NCI-H128 (cell line): ENCODE data around the gene KRT72.

ENCODE experiments used
- DNase-seq: peaks from one replicate; lab custom pipeline; 2025; ENCODE audit not compliant: unreplicated experiment; lab: John Stamatoyannopoulos, UW

KRT72 gene

DNA sequence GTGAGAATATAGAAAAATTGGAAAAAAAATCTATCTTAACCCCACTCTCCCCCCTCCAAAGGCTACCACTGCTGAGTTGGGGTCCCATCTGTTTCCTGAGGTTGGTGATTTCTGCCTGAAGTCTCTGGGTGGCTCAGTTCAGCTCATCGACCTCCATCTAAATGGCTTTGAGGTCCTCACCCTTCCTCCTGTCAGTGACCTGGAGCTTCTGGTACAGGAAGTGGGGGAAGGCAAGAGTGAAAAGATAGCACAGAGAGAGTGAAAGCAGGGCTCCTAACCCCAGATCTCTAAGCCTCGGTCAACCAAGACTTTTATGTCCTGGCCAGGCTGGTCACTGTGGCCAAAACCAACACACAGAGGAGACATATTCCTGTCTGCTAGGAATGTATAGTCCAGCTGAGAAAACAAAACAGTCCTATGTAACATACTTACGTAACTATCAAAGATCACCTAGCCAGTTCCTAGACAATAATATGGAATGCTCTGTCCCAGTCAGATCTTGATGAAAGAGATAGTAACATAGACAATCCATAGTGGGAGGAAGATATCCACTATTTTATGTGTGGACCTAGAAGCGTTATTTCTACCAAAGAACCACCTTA is 29.4 kb upstream of the KRT72 start:
- DNase-seq = no peak

DNA sequence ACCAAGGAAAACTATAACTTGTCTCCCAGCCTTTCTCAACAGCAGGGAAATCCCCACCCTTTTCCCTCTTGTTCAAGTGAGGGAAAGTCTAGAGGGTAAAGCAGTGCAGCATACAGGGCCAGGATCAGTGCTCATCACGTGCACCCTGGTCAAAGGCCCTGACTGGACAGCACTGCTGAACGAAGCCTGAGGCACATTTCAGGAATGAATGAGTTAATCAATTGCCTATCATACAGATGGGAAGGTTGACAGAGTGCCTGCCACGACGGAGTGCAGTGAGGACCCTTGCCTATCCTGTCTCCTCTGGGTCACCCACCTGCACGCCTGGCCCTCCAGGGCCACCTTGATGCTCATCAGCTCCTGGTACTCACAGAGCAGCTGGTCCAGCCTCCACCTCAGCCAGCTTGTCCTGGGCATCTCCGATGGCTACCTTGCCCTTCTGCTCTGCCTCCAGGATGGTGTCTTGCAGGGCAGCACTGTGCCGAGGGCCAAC is 28.8 kb upstream of the KRT72 start:
- no peak for DNase-seq

DNA sequence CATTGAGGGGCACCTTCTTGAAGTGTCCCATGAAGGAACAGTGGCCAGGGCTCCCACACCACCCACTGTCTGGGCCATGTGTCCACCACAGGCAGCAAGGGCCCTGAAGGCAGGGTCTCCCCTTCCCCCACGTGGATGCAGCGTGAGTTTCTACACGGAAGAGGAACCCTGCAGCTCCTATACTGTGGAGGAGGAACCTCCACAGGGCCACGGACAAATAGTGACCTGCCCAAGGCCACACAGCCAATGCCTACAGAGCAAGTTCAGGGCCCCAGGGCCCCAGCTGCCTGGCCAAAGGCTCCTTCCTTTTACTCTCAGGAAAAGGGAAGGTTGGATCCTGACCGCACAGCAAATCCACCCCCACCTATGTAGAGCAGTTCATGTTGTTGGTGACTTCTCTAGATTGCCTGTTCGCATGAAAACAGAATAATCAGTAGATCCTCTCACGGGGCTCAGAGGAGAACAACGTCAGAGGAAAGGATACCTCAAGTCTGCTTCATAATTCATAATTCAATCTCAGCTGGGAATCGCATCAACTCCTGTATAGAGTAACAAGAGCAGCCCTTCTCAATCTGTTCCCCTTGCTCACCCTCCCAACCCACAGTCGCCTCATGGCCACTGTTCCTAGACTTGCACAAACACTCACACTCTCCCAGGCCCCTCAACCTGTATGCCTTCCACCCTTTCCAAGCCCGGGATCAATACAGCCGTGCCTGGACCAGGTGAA is 28.2 kb upstream of the KRT72 start:
- no peak for DNase-seq

DNA sequence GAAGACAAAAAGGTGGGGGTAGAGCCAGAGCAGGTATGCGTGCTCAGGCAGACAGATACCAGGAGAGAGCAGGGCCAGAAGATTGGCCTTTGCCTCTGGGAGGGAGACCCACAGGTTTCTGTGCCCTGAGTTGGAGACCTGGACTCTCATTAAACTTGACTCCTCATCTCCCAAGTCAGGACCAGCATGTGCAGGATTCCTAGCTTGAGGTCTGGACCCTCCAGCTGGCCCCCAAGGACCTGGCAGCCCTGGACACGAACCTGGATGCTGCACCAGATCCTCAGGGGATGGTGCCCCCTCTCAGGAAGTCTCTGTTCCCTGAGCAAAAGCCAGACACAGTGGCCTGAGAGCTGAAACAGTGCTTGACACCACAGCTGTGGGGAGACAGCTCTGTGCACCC is 27.6 kb upstream of the KRT72 start:
- DNase-seq = no peak

DNA sequence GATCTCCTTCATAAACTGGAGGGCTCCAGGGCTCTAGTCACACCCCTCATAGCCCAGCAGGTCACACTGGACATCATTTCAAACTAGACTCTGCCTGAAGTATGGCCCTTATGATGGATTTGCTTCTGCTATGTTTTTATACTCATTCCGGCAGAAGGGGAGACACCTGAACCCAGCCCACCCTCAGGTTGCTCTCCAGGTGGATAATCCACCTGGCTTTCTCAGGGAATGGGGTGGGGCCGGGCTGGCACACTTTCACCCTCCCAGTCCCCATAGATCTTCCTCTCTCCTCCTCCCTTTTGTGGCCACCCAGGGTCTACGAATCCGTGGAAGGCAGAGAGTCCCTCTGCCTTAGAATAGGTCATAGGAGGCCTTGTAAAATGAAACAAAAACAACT is 26.8 kb upstream of the KRT72 start:
- no peak for DNase-seq

DNA sequence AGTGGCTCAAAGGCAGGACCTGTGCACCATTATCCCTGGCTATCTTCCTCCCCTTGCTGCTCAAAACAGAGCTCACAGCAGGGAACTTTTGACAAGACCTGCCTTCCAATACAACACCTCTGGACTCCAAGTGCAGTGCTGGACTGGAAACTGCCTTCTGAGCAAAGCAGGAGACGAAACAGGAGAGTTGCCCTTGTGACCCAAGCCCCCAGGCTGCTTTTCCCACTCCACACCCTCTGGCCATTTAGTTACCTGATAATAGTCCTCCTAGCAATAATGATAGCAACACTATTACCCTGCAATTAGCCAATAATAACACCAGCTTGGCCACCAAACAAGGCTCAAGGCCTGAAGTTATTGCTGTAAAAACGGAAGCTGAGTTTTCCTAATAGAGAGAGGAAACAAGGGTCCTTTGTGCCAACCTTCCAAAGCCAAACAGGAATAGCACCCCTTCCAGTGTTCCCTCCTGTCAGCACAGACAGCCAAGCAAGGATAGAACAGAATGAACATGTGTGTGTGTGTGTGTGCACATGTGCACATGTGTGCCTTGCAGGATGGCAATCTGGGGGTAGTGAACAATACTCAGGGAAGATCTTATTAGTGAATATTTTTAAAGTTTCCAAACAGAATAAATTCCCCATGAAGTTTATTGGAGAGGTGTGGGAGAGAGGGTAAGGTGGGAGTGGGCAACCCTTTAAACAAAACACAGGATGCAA is 26.3 kb upstream of the KRT72 start:
- DNase-seq = no peak

DNA sequence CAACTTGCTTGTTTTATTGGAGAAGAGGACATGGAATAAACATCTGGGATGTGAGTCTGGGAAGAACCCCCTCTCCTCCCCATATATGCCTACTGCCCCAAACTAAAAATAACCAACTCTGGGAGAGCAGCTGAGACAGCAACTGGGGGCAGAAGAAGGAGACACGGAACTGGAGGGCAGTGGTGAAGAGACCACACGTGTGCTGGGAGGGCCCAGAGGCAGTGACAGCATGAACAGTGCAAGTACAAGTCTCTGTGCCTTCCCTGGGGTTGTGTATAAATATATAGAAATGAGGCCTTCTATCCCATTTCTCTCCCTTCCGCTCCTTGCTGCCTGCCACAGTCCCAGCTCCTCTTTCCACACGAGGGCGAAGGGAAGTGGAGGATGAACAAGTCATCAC is 21.1 kb upstream of the KRT72 start:
- no peak for DNase-seq

DNA sequence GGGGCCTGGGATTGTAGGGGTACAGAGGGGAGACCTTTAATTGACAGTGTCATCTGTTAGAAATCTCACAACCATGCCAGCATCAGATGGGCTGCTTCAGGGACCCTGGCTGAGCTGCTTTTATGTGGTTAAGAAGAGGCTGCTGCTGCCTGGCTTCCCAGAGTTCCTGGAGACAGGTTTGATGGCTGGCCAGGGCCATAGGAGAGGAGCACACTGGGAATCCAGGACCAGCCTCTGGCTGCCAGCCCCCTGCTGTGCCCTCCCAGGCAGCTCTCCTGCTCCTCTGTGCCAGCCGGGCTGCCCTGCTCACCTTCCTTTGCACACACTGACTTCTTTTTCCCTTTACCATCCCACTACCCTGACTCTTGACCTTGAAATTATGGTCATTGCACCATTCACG is 17.6 kb upstream of the KRT72 start:
- no peak for DNase-seq

DNA sequence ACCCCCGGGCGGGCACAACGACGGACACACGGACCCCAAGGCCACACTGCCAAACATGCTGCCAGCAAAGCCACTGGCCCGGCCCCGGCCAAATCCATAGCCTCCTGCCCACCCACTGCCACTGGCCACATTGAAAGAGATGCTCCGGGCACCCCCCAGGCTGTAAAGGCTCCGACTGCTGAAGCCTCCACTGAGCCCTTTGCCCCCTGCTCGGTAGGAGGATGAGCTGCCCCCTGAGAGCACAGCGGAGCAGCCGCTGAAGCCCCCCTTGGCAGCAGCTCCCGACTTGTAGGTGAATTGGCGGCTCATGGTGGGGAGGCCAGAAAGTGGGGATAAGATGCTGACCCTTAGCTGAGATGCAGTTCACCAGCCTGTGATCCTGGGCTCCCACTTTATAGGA is 17.0 kb upstream of the KRT72 start, which contains the start of gene KRT73:
TSS of gene KRT73 (minus strand) at position 344 of the 400 bp plus-strand sequence. CDS start at position 309, 35 bp downstream.
- no peak for DNase-seq

DNA sequence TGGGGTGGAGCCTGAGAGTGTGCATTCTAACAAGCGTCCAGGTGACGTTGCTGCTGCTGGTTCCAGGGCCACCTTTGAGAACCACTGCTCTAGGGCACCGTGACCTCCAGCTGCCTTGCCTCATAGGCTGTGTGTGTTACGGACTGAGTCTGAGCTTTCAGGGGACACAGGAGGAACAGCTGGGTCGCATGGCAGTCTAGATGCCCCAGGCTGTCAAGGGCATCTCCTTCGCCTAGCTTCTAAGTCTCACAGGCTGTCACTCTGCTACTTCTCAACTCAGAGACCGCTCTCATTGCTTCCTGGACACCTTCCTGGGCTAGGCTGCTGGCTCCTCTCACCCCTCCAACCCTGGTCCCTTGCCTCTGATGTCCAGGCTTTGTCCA is 16.1 kb upstream of the KRT72 start:
- no peak for DNase-seq

DNA sequence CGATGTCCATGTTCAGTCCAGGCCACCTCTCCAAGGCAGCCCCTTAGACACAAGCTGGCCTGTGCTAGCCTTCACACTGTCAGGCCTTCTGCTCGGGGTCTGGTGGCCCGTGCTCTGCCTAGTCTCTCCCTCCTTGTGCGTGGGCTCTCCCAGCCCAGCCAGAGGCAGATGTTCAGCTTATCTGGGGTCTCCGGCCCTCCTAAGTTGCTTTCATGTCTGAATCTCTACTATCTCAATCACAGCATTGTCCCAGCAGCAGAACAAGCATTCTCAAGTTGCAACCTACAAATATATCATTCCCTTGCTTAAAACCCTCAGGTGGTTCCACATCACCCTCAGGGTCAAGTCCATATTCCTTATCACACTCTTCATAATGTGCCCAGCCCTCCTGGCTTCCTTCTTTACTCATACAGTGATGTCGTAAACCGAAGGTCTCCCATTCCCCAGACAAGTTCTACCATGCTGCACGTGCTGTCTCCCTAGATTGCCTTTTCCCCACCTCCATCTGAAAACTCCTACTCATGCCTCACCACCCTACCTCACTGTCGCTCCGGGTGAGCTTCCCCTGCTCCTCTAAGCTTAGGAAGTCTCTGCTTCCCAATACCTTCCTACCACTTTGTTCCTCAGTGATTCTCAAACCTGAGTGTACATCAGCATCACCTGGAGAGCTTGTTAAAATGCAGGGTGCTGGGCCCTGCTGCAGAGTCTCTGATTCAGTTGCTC is 15.6 kb upstream of the KRT72 start:
- no peak for DNase-seq

DNA sequence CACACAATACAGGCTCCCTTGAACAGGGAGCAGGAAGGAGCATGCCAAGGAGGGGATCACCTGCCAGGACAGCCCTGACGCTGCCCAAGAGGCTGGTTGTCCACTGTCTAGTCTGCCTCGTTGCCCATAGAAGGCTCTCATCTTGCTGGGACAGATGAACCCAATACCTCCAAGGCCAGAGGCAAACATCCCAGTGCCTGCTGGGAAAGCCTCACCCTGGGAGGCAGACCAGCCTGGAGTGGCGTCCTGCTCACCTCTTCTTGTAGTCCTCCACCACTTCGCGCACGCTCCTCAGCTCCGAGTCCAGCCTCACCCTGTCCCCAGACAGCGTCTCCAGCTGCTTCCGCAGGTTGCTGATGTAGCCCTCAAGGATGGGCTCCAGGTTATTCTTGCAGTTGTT is 14.6 kb upstream of the KRT72 start:
- no peak for DNase-seq

DNA sequence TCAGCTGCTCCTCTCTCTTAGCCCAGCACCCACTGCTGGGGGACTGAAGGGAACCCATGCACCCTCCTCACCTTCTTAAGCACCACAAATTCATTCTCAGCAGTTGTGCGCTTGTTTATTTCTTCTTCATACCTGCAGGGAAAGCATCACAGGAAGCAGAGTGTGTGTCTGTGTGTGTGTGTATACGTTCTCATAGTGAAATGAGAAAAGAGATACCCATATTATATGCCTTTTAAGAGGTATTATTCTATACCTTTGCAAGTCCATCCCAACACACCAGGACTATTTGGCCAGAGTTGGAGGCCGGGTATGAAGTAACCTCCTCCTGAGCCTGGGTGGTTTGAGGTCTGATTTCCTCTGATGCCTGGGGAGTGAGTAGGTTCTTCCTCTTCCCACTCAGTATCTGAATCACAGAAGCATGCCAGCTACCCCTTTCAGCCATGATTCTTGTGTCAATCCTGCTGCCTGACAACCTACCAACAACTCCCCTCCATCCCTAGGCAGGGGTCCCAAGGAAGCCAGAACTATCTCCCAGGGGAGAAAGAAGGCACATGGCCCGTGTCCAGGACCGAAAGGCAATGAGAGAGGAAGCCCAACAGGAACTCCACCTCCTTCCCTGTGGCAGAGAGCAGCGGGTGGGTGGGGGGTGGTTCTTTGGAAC is 14.1 kb upstream of the KRT72 start:
- DNase-seq = no peak

DNA sequence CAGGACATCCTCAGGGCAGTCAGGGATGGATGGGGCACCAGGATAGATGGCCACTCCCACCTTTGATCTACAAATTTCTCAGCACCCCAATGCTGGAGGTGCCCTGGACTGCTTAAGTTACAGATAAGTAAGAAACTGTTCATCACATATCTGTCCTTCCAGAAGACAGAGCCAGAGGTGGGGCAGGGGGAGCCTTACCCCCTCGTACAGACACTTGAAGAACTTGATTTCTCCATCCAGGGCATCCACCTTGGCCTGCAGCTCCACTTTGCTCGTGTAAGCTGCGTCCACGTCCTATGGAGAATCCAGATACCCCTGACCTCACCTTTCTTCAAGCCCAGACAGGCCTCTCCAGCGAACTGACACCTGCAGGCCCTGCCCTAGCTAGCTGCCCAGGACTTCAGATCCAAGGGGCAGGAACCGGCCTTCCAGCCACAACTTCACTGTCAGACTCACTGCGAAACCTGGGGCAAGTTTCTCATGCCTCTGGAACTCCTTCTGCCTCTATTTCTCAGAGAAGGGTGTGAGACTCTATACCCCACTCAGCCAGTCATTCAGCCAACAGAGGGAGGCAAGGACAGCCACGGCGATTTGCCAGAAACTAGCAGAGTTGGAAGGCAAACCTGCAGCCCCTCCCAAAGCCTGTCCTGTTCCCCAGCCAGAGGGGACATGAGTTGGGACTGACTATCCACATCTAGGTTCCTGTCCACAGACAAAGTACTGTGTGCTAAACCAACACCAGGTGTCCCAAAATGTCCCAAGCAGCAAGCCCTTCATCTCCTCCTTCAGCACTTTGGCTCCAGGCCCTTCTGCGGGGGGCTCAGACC is 13.3 kb upstream of the KRT72 start:
- DNase-seq = no peak

DNA sequence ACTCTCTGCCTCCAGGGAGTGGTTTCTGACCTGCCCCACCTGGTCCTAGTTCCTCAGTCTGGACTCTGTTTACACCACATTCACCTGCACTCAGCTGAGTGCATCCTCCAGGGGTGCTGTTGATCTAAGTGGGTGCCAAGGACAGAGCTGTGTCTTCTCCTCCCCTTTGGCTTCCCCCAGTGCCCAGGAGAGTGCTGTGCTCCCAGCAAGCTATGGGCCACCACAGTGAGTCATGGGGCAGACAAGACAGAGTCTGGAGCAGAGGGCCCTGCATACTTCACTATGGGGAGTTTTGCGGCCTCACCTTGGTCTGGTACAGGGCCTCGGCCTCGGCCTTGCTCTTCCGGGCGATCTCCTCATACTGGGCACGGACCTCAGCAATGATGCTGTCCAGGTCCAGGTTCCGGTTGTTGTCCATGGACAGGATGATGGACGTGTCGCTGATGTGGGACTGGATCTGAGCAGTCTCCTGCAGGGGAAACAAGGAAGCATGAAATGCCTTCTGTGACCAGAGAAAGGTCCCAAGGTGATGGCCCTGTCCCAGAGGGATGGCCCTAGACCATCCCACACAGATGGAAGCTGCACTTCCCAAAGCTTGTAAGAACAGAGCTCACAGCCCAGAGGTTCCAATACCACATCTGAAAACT is 12.2 kb upstream of the KRT72 start:
- DNase-seq = no peak

DNA sequence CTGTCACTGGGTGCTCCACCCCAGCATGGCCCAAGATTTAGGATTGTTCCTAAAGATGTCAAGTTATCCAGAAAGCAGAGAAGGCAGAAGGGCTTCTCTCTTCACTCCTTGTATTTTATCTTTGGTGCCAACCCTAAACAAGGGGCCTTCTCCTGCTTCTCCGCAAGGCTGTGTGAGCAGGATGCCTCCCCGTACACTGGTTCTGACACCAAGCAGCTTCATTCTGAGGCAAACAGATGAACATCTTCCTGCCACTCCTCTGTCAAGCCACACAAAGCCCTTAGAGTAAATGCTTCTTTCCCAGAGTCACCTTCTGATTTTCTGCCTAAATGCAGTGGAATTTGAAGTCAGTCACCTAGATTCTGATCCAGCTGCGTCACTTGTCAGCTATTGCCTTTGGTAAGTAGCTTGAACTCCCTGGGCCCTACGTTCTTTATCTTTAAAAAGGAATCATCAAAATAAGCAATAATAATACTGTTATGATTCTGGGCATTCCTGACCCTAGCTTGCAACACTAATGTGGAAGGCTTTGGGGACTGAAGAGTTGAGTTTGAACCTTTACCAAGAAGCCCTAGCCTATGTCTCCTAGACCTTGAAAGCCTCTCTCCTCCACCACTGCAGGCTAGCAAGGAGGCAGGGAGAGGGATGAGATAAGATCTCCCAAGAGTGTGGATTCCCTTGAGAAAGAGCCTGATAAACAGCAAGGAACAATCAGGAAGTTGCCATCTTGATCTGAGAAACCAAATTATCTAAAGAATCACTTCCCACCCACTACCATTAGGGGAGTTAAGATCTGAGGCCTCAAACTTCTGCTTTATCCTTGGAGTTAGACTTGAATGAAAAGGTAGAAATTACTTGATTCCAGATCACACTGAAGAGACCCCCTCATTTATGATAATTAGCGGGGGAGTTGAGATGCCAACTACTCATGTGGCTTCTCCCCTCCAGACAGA is 11.4 kb upstream of the KRT72 start:
- DNase-seq = no peak

DNA sequence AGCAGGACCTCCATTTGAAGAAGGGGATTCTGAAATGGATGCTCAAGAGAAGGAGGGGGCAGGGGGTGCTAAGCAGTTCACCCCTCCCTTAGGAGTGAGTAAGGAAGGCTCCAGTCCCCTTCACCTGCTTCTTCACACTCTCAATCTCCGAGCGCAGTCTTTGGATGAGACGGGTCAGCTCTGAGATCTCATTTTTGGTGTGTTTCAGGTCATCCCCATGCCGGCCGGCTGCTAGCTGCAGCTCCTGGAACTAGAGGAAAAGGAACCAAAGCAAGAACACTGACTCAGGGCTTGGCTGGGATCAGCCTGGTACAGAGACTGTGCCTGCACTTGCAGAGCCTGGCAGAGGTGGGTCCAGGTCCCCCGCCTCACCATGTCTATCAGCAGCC is 9.8 kb upstream of the KRT72 start:
- DNase-seq = no peak

DNA sequence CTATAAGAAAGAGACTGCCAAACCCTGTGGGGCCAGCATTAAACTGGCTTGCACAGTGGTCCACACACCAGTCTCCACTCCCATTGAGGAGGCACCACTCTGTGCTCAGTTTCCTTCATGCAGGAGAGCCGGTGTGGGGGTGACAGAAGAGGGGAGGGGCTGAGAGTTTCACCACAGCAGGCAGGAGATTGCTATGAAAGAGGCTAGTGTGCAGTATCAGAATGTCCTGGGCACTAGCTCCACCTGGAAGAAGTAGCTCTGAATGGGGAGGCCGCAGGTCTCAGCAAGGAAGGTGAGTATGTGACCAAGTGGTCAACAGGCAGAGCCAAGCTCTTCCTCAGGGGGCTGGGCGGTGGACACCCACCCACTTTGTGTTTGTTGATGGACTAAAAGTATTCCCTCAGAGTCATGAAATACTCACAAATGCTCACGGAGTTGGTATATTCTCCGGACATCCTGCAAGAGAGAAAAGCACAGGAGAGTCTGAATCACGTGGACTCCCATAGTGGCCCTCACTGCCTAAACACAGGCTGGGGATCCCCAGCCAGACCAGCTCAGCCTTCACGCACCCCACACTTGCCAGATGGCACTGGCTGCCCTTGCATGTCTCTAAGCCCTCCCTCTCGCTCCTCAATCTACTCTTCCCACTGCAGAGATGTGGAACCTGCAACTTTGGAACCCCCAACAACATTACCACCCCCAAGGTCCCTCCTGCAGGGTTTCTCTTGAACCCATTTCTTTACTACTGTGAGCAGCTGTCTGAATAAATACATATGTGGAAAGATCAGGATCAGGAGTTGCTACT is 7.8 kb upstream of the KRT72 start:
- DNase-seq = no peak
